DOHH2 (cell line): Measurements from ENCODE around the gene HSPH1.

Experiments
- CTCF ChIP-seq: fragments of 200-600 bp; sonication (generic); IDR thresholded peaks from one replicate; pipeline ENCODE4 v1.5.1; 2014; ENCODE audit warnings: antibody characterized with exemption, mild to moderate bottlenecking, low read depth, low read length; ENCODE audit not compliant: poor library complexity, severe bottlenecking
- EZH2phosphoT487 ChIP-seq: fragments of 200-600 bp; sonication (generic); IDR thresholded peaks from 2 replicates; pipeline ENCODE4 v1.6.1; 2017; ENCODE audit warnings: borderline replicate concordance, mild to moderate bottlenecking, antibody characterized with exemption, low read length, moderate library complexity, mixed read lengths

GRCh38 chr13:31150315-31150985 lies 11.3 kb downstream of the HSPH1 start:
- TF ChIP-seq CTCF (no peak), EZH2phosphoT487 (no peak)
